Lower leg skin (tissue), 3 donors: ENCODE data around the gene ST6GALNAC2.

ENCODE experiments used
- CTCF ChIP-seq, 3 donors: fragments of 450-650 bp; IDR thresholded peaks; one replicate each; pipeline ENCODE4 v1.5.1; 2016; ENCODE audit warnings: antibody characterized with exemption in 3 of 3, mild to moderate bottlenecking in 3 of 3, moderate library complexity in 2 of 3
- POLR2A ChIP-seq, 2 donors: fragments of 450-650 bp; IDR thresholded peaks; one replicate each; pipeline ENCODE4 v1.6.1; 2016 to 2017; ENCODE audit warnings: antibody characterized with exemption in 2 of 2, mild to moderate bottlenecking in 1 of 2, moderate library complexity in 1 of 2

DNA sequence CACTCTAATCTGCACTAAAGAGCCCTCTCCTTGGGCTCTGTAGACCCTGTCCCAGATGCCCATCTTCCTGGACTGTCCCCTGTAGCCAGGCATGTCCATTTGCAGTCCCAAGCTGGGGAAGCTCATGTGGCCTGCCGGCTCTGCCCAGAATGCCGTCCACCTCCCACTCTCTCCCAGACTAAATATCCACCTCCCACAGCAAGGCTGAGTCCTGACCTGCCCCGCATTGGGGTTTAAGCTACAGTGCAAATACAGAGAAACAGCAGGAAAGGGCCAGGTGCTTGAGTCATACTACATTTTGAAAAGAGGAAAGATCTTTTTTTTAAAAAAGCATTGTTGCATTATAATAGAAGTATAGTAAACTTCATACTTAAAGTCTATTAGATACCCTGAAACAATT lies 3.0 kb downstream of the ST6GALNAC2 start:
- TF ChIP-seq CTCF (IDR thresholded peaks at IDR 0.05) = no peak
- no peak for TF ChIP-seq POLR2A (IDR thresholded peaks at IDR 0.05)
